Neuronal stem cell (in vitro differentiated cells): ENCODE results near the gene TRIM54.

Source experiments
- DNase-seq: peaks from one replicate; pipeline ENCODE4 v3.0.0-alpha.2; 2013; ENCODE audit warnings: low spot score
- H2AFZ ChIP-seq: one replicate; pipeline ENCODE4 v1.6.1; 2013; ENCODE audit warnings: mild to moderate bottlenecking, low read length, inconsistent platforms
- H2AK5ac ChIP-seq: 2 replicates; pipeline ENCODE4 v1.6.1; 2013; ENCODE audit warnings: low read depth, mild to moderate bottlenecking, inconsistent platforms, low read length, moderate library complexity, mixed read lengths
- H2BK120ac ChIP-seq: 2 replicates; pipeline ENCODE4 v1.6.1; 2013; ENCODE audit warnings: low read depth, mild to moderate bottlenecking, inconsistent platforms, low read length, moderate library complexity, mixed read lengths
- H2BK12ac ChIP-seq: one replicate; pipeline ENCODE4 v1.6.1; 2013; ENCODE audit warnings: low read length, inconsistent platforms
- H2BK15ac ChIP-seq: 2 replicates; pipeline ENCODE4 v1.6.1; 2013; ENCODE audit warnings: mild to moderate bottlenecking, low read length, inconsistent platforms, mixed read lengths
- H2BK5ac ChIP-seq: one replicate; pipeline ENCODE4 v1.6.1; 2013; ENCODE audit warnings: inconsistent platforms, mild to moderate bottlenecking, low read length, moderate library complexity
- H3K14ac ChIP-seq: one replicate; pipeline ENCODE4 v1.6.1; 2013; ENCODE audit warnings: low read length, inconsistent platforms
- H3K18ac ChIP-seq: 2 replicates; pipeline ENCODE4 v1.6.1; 2013; ENCODE audit warnings: low read length, inconsistent platforms
- H3K23ac ChIP-seq: 2 replicates; pipeline ENCODE4 v1.6.1; 2013; ENCODE audit warnings: low read depth, mild to moderate bottlenecking, mixed read lengths, low read length, inconsistent platforms; ENCODE audit not compliant: poor library complexity
- H3K27ac ChIP-seq: replicated peaks from 3 replicates; pipeline ENCODE4 v1.5.1; 2013; ENCODE audit warnings: low read length, inconsistent platforms
- H3K27me3 ChIP-seq, 3 experiments: 2 replicates each; pipeline ENCODE4 v1.6.1; 2013; ENCODE audit warnings: low read length in 3 of 3, mild to moderate bottlenecking in 2 of 3, inconsistent platforms in 1 of 3, low read depth in 1 of 3, mixed read lengths in 1 of 3, moderate library complexity in 1 of 3; ENCODE audit not compliant: control insufficient read depth in 3 of 3, insufficient read depth in 3 of 3
- H3K36me3 ChIP-seq, 2 donors: replicated peaks in 1 of 2; 2 replicates each; pipeline ENCODE4 v1.6.1; 2013; ENCODE audit warnings: low read length in 2 of 2; ENCODE audit not compliant: control insufficient read depth in 2 of 2, insufficient read depth in 2 of 2
- H3K4ac ChIP-seq: 2 replicates; pipeline ENCODE4 v1.6.1; 2013; ENCODE audit warnings: inconsistent platforms, mild to moderate bottlenecking, low read length, moderate library complexity
- H3K4me1 ChIP-seq, 2 donors: 1 replicate in 1 of 2; 2 replicates in 1 of 2; pipeline ENCODE4 v1.6.1; 2013; ENCODE audit warnings: low read length in 2 of 2, low read depth in 1 of 2; ENCODE audit not compliant: control insufficient read depth in 2 of 2, insufficient read depth in 1 of 2
- H3K4me2 ChIP-seq: one replicate; pipeline ENCODE4 v1.6.1; 2013; ENCODE audit warnings: mild to moderate bottlenecking, low read length, inconsistent platforms; ENCODE audit not compliant: insufficient read depth, poor library complexity, severe bottlenecking
- H3K4me3 ChIP-seq, 2 donors: 2 replicates each; pipeline ENCODE4 v1.5.1; 2013; ENCODE audit warnings: low read length in 2 of 2, mild to moderate bottlenecking in 2 of 2, inconsistent platforms in 1 of 2, moderate library complexity in 1 of 2
- H3K79me1 ChIP-seq: one replicate; pipeline ENCODE4 v1.6.1; 2013; ENCODE audit warnings: low read depth, mild to moderate bottlenecking, inconsistent platforms, low read length, moderate library complexity
- H3K9ac ChIP-seq: one replicate; pipeline ENCODE4 v1.6.1; 2013; ENCODE audit warnings: mild to moderate bottlenecking, low read depth, low read length, inconsistent platforms; ENCODE audit not compliant: poor library complexity
- H3K9me3 ChIP-seq, 2 donors: replicated peaks in 1 of 2; 2 replicates each; pipeline versions ENCODE3 to v1.6.1; 2013; ENCODE audit warnings: low read length in 2 of 2, mild to moderate bottlenecking in 2 of 2, inconsistent platforms in 1 of 2, low read depth in 1 of 2, mixed read lengths in 1 of 2, moderate library complexity in 1 of 2; ENCODE audit not compliant: control insufficient read depth in 2 of 2, insufficient read depth in 1 of 2
- H4K8ac ChIP-seq: one replicate; pipeline ENCODE4 v1.6.1; 2013; ENCODE audit warnings: low read depth, mild to moderate bottlenecking, inconsistent platforms, low read length, moderate library complexity
- H4K91ac ChIP-seq: one replicate; pipeline ENCODE4 v1.6.1; 2013; ENCODE audit warnings: low read length, low read depth, mild to moderate bottlenecking, inconsistent platforms; ENCODE audit not compliant: poor library complexity
- WGBS, 2 donors: extraction: QIAGEN DNeasy Blood & Tissue Kit; methylation state at CpG; one replicate each; pipeline ENCODE4 v1.1.7; 2013; ENCODE audit warnings: missing lambda C conversion rate in 2 of 2, mixed read lengths in 1 of 2; ENCODE audit not compliant: insufficient read length in 2 of 2, insufficient replicate concordance in 1 of 2; ENCODE audit errors: extremely low coverage in 2 of 2; 5-methylcytosine and 5-hydroxymethylcytosine counted together

TRIM54 gene

GRCh38 chr2:27312152-27312551 lies 29.9 kb downstream of the TRIM54 start:
- Histone ChIP-seq H4K91ac (no peak overlapping the region), H3K36me3 (peaks cover 7 to 32% of the 10 kb centered on the region in 2 donors), H3K79me1 (no peaks in the 10 kb centered on the region), H2AFZ (no peak overlapping the region), H3K4me3 (no peak overlapping the region), H3K4ac (no peak overlapping the region), H2BK5ac (no peak overlapping the region), H3K23ac (no peak overlapping the region), H3K27ac (no peak overlapping the region), H3K18ac (no peak overlapping the region), H2BK12ac (no peak overlapping the region), H3K4me2 (no peak overlapping the region), H2BK120ac (no peak overlapping the region), H3K4me1 (peaks cover 0 to 3% of the 10 kb centered on the region in 2 donors), H3K9ac (no peak overlapping the region), H3K27me3 (peaks cover 3 to 17% (median 11%) of the 10 kb centered on the region in 3 experiments), H4K8ac (no peak overlapping the region), H2BK15ac (no peak overlapping the region), H3K9me3 (no peaks in the 10 kb centered on the region), H3K14ac (no peak overlapping the region), H2AK5ac (no peak overlapping the region)
- WGBS, 2 donors, result no CpG with 5 or more reads among the region's 3 CpGs
- DNase-seq, result no peak

- Histone ChIP-seq H3K9ac (no peak overlapping the region), H2AFZ (no peak overlapping the region), H3K4me2 (no peak overlapping the region), H3K27ac (no peak overlapping the region), H3K9me3 (no peaks in the 10 kb centered on the region), H3K4me1 (no peaks in the 10 kb centered on the region), H4K91ac (no peak overlapping the region), H3K23ac (no peak overlapping the region), H3K27me3 (no peaks in the 10 kb centered on the region), H3K36me3 (peaks cover 7 to 29% of the 10 kb centered on the region in 2 donors), H3K4ac (no peak overlapping the region), H3K4me3 (no peak overlapping the region), H4K8ac (no peak overlapping the region), H2BK5ac (no peak overlapping the region), H3K79me1 (no peaks in the 10 kb centered on the region), H3K18ac (no peak overlapping the region), H2BK120ac (no peak overlapping the region), H2BK12ac (no peak overlapping the region), H3K14ac (no peak overlapping the region), H2AK5ac (no peak overlapping the region), H2BK15ac (no peak overlapping the region)
- no peak for DNase-seq
- no CpG with 5 or more reads among the region's 8 CpGs for WGBS, 2 donors
Observed at GRCh38 chr2:27313882-27314645, 31.8 kb downstream of the TRIM54 start.

- no peak overlapping the region for H3K4me2 ChIP-seq
- no CpG with 5 or more reads among the region's 9 CpGs for WGBS, 2 donors
- H4K8ac ChIP-seq, result no peak overlapping the region
- no peak overlapping the region for H2BK5ac ChIP-seq
- no peak overlapping the region for H2AFZ ChIP-seq
- H3K36me3 ChIP-seq, result peaks cover 5 to 25% of the 10 kb centered on the region in 2 donors
- H3K79me1 ChIP-seq, result no peaks in the 10 kb centered on the region
- no peak overlapping the region for H2AK5ac ChIP-seq
- H3K18ac ChIP-seq, result no peak overlapping the region
- no peak for DNase-seq
- no peak overlapping the region for H3K9ac ChIP-seq
- no peaks in the 10 kb centered on the region for H3K9me3 ChIP-seq
- H3K14ac ChIP-seq, result no peak overlapping the region
- no peak overlapping the region for H3K27ac ChIP-seq
- no peak overlapping the region for H3K4ac ChIP-seq
- H3K23ac ChIP-seq, result no peak overlapping the region
- no peak overlapping the region for H3K4me3 ChIP-seq
- H2BK15ac ChIP-seq, result no peak overlapping the region
- no peak overlapping the region for H4K91ac ChIP-seq
- H3K4me1 ChIP-seq, result no peaks in the 10 kb centered on the region
- no peak overlapping the region for H2BK120ac ChIP-seq
- H2BK12ac ChIP-seq, result no peak overlapping the region
- no peaks in the 10 kb centered on the region for H3K27me3 ChIP-seq
Observed at GRCh38 chr2:27314709-27315108, 32.5 kb downstream of the TRIM54 start.

GRCh38 chr2:27315122-27315521 lies 32.9 kb downstream of the TRIM54 start:
- no peak overlapping the region for H3K4me3 ChIP-seq
- H4K91ac ChIP-seq, result no peak overlapping the region
- no peaks in the 10 kb centered on the region for H3K79me1 ChIP-seq
- no peak overlapping the region for H3K9ac ChIP-seq
- no peak overlapping the region for H3K23ac ChIP-seq
- H3K18ac ChIP-seq, result no peak overlapping the region
- H2BK12ac ChIP-seq, result no peak overlapping the region
- no peak overlapping the region for H3K14ac ChIP-seq
- H2BK120ac ChIP-seq, result no peak overlapping the region
- no peak for DNase-seq
- no peaks in the 10 kb centered on the region for H3K9me3 ChIP-seq
- H4K8ac ChIP-seq, result no peak overlapping the region
- H3K4me2 ChIP-seq, result no peak overlapping the region
- no peak overlapping the region for H2AK5ac ChIP-seq
- peaks cover 3 to 22% of the 10 kb centered on the region in 2 donors for H3K36me3 ChIP-seq
- H3K27ac ChIP-seq, result no peak overlapping the region
- H3K4me1 ChIP-seq, result no peaks in the 10 kb centered on the region
- H2BK15ac ChIP-seq, result no peak overlapping the region
- no peaks in the 10 kb centered on the region for H3K27me3 ChIP-seq
- H3K4ac ChIP-seq, result no peak overlapping the region
- no peak overlapping the region for H2BK5ac ChIP-seq
- WGBS, 2 donors, result no CpG with 5 or more reads among the region's 8 CpGs
- no peak overlapping the region for H2AFZ ChIP-seq
